ENCODE data around the gene ATP8B1. TPM values are rescaled to one million over a fixed set of nuclear protein-coding genes. Genes with fewer than 3 reads are reported as not detected.

Gene ATP8B1
- total RNA-seq, 4 donors from 2014 or later, result 120 to 321 (median 252) TPM

GRCh38 chr18:57655740-57656139, 147.4 kb downstream of the ATP8B1 start:
- 87 to 98% methylated on average over 2 of the region's 2 CpGs for WGBS, 2 donors (ENCODE audit: low coverage in 1 of 2)
- H3K27ac ChIP-seq, result no peak overlapping the region
- no peaks in the 10 kb centered on the region for H3K4me1 ChIP-seq
- H3K27me3 ChIP-seq, result no peaks in the 10 kb centered on the region
- TF ChIP-seq EP300 (IDR thresholded peaks at IDR 0.05; ENCODE audit: low read depth) (no peak), CTCF (IDR thresholded peaks at IDR 0.05) (no peak), POLR2AphosphoS5 (IDR thresholded peaks at IDR 0.05) (no peak), POLR2A (IDR thresholded peaks at IDR 0.05) (no peak)
- in situ Hi-C loops (cut with MboI; ENCODE audit: low pct_ligation_motif_present in 1 of 4, low pct_unique_long_range_greater_than_20kb in 1 of 4, low sequenced_read_pairs in 3 of 4) (no loop called here), intact Hi-C loops (cut with DNase I; ENCODE audit: low total_unique reads) (no loop called here)
- DNase-seq, result no peak
- peaks cover 0 to 50% (median 20%) of the 10 kb centered on the region in 4 donors for H3K36me3 ChIP-seq
- no peaks in the 10 kb centered on the region for H3K9me3 ChIP-seq
- H3K4me3 ChIP-seq, result no peak overlapping the region

- intact Hi-C loops (cut with DNase I; ENCODE audit: low total_unique reads) (no loop called here), in situ Hi-C loops (cut with MboI; ENCODE audit: low pct_ligation_motif_present in 1 of 4, low pct_unique_long_range_greater_than_20kb in 1 of 4, low sequenced_read_pairs in 3 of 4) (no loop called here)
- Histone ChIP-seq H3K4me1 (no peaks in the 10 kb centered on the region), H3K27me3 (no peaks in the 10 kb centered on the region), H3K36me3 (peaks cover 0 to 44% (median 20%) of the 10 kb centered on the region in 4 donors), H3K9me3 (no peaks in the 10 kb centered on the region), H3K4me3 (no peak overlapping the region), H3K27ac (no peak overlapping the region)
- TF ChIP-seq EP300 (IDR thresholded peaks at IDR 0.05; ENCODE audit: low read depth) (no peak), POLR2A (IDR thresholded peaks at IDR 0.05) (no peak), CTCF (IDR thresholded peaks at IDR 0.05) (no peak), POLR2AphosphoS5 (IDR thresholded peaks at IDR 0.05) (no peak)
- no peak for DNase-seq
Measured at GRCh38 chr18:57651914-57652313, 151.2 kb downstream of the ATP8B1 start.

GRCh38 chr18:57649556-57650500, 153.3 kb downstream of the ATP8B1 start:
- H3K27ac ChIP-seq, result no peak overlapping the region
- DNase-seq, result no peak
- H3K27me3 ChIP-seq, result no peaks in the 10 kb centered on the region
- peaks cover 0 to 38% (median 17%) of the 10 kb centered on the region in 4 donors for H3K36me3 ChIP-seq
- no peaks in the 10 kb centered on the region for H3K4me1 ChIP-seq
- intact Hi-C loops (cut with DNase I; ENCODE audit: low total_unique reads), result no loop called here
- H3K9me3 ChIP-seq, result no peaks in the 10 kb centered on the region
- in situ Hi-C loops (cut with MboI; ENCODE audit: low pct_ligation_motif_present in 1 of 4, low pct_unique_long_range_greater_than_20kb in 1 of 4, low sequenced_read_pairs in 3 of 4), result loop anchor here in 1 of 4 donors (25.0 kb wide), 1 partner anchor 87 kb away; no protein-coding TSS in a partner anchor
- no peak for TF ChIP-seq POLR2A (IDR thresholded peaks at IDR 0.05)
- WGBS, 2 donors (ENCODE audit: low coverage in 1 of 2), result 83 to 86% methylated on average over 7 to 11 of the region's 11 CpGs
- H3K4me3 ChIP-seq, result no peak overlapping the region

- Histone ChIP-seq H3K4me3 (no peak overlapping the region), H3K27me3 (no peaks in the 10 kb centered on the region), H3K36me3 (peaks cover 0 to 37% (median 16%) of the 10 kb centered on the region in 4 donors), H3K4me1 (no peaks in the 10 kb centered on the region), H3K27ac (no peak overlapping the region), H3K9me3 (no peaks in the 10 kb centered on the region)
- in situ Hi-C loops (cut with MboI; ENCODE audit: low pct_ligation_motif_present in 1 of 4, low pct_unique_long_range_greater_than_20kb in 1 of 4, low sequenced_read_pairs in 3 of 4), result loop anchor here in 1 of 4 donors (25.0 kb wide), 1 partner anchor 89 kb away; no protein-coding TSS in a partner anchor
- WGBS, 2 donors (ENCODE audit: low coverage in 1 of 2), result 93% methylated on average over 32 of the region's 32 CpGs; no CpG with 5 or more reads in 1 of the 2 donors
- intact Hi-C loops (cut with DNase I; ENCODE audit: low total_unique reads), result no loop called here
- no peak for DNase-seq
- no peak for TF ChIP-seq EP300 (IDR thresholded peaks at IDR 0.05; ENCODE audit: low read depth)
- TF ChIP-seq CTCF (IDR thresholded peaks at IDR 0.05), result no peak
- TF ChIP-seq POLR2AphosphoS5 (IDR thresholded peaks at IDR 0.05), result no peak
- no peak for TF ChIP-seq POLR2A (IDR thresholded peaks at IDR 0.05)
Measured at GRCh38 chr18:57648414-57648813, 154.7 kb downstream of the ATP8B1 start.

Data from transverse colon (tissue), 4 donors.